HCT116 (cell line): Measurements from ENCODE around the gene SHC1.

Experiments
- CBX3 ChIP-seq: IDR thresholded peaks from 2 replicates; pipeline ENCODE4 v1.6.1; 2012; ENCODE audit warnings: low read depth
- EGR1 ChIP-seq: IDR thresholded peaks from 2 replicates; pipeline ENCODE4 v1.6.1; 2012; ENCODE audit warnings: low read depth
- EZH2 ChIP-seq: fragments of 200-600 bp; sonication (generic); IDR thresholded peaks from 2 replicates; pipeline ENCODE4 v1.6.1; 2017; ENCODE audit warnings: antibody characterized with exemption, mixed run types
- EZH2phosphoT487 ChIP-seq: fragments of 200-600 bp; IDR thresholded peaks from 2 replicates; pipeline ENCODE4 v1.6.1; 2018; ENCODE audit warnings: antibody characterized with exemption, borderline replicate concordance
- JUND ChIP-seq: IDR thresholded peaks from 2 replicates; pipeline ENCODE4 v1.6.1; 2012
- POLR2A ChIP-seq: IDR thresholded peaks from 2 replicates; pipeline ENCODE4 v1.7.0; 2011; ENCODE audit warnings: borderline replicate concordance; ENCODE audit not compliant: insufficient read depth, insufficient read length; ENCODE audit errors: extremely low read depth
- POLR2AphosphoS5 ChIP-seq: IDR thresholded peaks from 2 replicates; pipeline ENCODE4 v1.6.1; 2011; ENCODE audit warnings: mild to moderate bottlenecking, low read depth, low read length, moderate library complexity
- RAD21 ChIP-seq: IDR thresholded peaks from 2 replicates; pipeline ENCODE4 v1.6.1; 2012; ENCODE audit warnings: low read depth, mild to moderate bottlenecking
- REST ChIP-seq: IDR thresholded peaks from 2 replicates; pipeline ENCODE4 v1.6.1; 2012; ENCODE audit warnings: low read depth
- SIN3A ChIP-seq: IDR thresholded peaks from 2 replicates; pipeline ENCODE4 v1.6.1; 2012; ENCODE audit warnings: low read depth
- SP1 ChIP-seq: IDR thresholded peaks from 2 replicates; pipeline ENCODE4 v1.6.1; 2012; ENCODE audit warnings: low read depth
- YY1 ChIP-seq: IDR thresholded peaks from 2 replicates; pipeline ENCODE4 v1.6.1; 2011; ENCODE audit warnings: low read length, low read depth, moderate library complexity, mild to moderate bottlenecking; ENCODE audit not compliant: insufficient replicate concordance; ENCODE audit errors: extremely low read depth
- TF ChIP-seq, protein P1 (sequence below), 3 experiments: fragments of 200-600 bp in 1 of 3; sonication (generic) in 1 of 3; IDR thresholded peaks in 2 of 3; conservative IDR thresholded peaks in 1 of 3; 2 replicates each; pipeline ENCODE4 v1.5.1; 2012 to 2017; ENCODE audit warnings: low read depth in 2 of 3, low read length in 2 of 3, antibody characterized with exemption in 1 of 3, borderline replicate concordance in 1 of 3, control low read depth in 1 of 3, mild to moderate bottlenecking in 1 of 3, mixed read lengths in 1 of 3, mixed run types in 1 of 3, moderate library complexity in 1 of 3; ENCODE audit not compliant: insufficient read depth in 1 of 3

DNA sequence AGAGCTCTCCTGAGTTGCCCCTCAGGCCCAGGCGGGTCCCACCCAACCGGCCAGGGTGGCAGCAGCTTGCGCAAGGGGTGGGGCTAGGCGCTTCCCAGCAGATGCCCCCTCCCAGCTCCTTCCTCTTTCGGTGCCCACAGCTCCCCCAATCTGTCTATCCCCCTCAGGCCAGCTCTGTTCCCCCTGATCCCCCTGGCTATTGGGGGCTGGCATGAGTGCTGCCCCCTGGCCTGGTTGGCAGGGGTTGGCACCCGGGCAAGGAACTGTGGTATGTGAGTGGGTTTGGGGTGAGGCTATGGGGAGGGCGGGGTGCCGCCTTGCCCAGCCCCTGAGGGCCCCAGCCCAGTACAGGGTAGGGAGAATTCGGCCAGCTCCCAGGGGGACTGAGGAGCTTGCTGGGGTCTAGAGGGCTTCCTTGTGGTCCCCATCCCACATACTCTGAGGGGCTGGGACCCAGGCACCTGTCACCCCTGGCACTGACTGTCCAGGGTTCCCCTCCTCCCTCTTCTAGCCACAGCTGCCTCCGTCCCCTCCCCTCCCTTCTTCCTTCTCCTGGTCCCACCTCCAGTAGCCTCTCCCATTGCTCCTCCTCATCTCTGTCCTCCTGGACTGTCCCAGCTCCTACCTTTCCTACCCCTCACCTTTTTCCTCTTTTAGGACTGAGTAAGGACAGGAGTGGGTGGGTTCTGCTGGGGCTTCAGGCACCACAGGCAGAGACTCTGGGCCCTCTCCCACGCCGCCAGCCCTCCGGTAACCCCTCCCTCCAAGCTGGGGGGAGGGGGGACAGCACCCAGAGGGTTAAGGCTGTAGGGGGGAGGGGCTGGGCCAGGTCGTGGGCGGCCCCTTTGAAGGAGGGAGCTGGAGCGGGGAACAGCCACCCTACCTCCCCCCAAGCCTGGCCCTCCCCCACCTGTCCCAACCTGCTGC is 37.7 kb upstream of the SHC1 start:
- no peak for TF ChIP-seq REST
- no peak for TF ChIP-seq RAD21
- TF ChIP-seq, protein P1, sequence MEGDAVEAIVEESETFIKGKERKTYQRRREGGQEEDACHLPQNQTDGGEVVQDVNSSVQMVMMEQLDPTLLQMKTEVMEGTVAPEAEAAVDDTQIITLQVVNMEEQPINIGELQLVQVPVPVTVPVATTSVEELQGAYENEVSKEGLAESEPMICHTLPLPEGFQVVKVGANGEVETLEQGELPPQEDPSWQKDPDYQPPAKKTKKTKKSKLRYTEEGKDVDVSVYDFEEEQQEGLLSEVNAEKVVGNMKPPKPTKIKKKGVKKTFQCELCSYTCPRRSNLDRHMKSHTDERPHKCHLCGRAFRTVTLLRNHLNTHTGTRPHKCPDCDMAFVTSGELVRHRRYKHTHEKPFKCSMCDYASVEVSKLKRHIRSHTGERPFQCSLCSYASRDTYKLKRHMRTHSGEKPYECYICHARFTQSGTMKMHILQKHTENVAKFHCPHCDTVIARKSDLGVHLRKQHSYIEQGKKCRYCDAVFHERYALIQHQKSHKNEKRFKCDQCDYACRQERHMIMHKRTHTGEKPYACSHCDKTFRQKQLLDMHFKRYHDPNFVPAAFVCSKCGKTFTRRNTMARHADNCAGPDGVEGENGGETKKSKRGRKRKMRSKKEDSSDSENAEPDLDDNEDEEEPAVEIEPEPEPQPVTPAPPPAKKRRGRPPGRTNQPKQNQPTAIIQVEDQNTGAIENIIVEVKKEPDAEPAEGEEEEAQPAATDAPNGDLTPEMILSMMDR (IDR thresholded peaks at IDR 0.05 in 2 of 3, conservative IDR thresholded peaks at IDR 0.05 in 1 of 3; ENCODE audit: borderline replicate concordance in 1 of 3, insufficient read depth in 1 of 3, low read depth in 2 of 3, low read length in 2 of 3) = no peak
- no peak for TF ChIP-seq YY1
- no peak for TF ChIP-seq POLR2AphosphoS5
- no peak for TF ChIP-seq SP1
- no peak for TF ChIP-seq EZH2phosphoT487
- no peak for TF ChIP-seq EZH2
- TF ChIP-seq JUND = no peak
- TF ChIP-seq CBX3 = no peak
- TF ChIP-seq POLR2A = no peak
- no peak for TF ChIP-seq EGR1
- no peak for TF ChIP-seq SIN3A
